ENCODE measurements around the gene SERF1B.
"Not testable (repeated sequence)": the region's sequence is repeated elsewhere in the genome, so short reads cannot be mapped to it uniquely, and the experiment has no call there.

SERF1B gene

GRCh38 chr5:70025106-70025844 is at the start of gene SERF1B:
SERF1B (plus strand) TSS chr5:70025251; CDS start chr5:70025452, 201 bp downstream.
- DNase-seq: not testable (repeated sequence)

GRCh38 chr5:69991713-69992112 is 33.3 kb upstream of the SERF1B start:
- DNase-seq: not testable (repeated sequence)

GRCh38 chr5:69995535-69995934 is 29.5 kb upstream of the SERF1B start:
- not testable (repeated sequence) for DNase-seq

GRCh38 chr5:70020660-70021059 is 4.4 kb upstream of the SERF1B start:
- not testable (repeated sequence) for DNase-seq

GRCh38 chr5:70025845-70026145 is 744 bp downstream of the SERF1B start:
- DNase-seq: not testable (repeated sequence)

GRCh38 chr5:70031204-70031603 is 6.2 kb downstream of the SERF1B start:
- DNase-seq: not testable (repeated sequence)

- not testable (repeated sequence) for DNase-seq
These were observed 16.4 kb downstream of the SERF1B start for GRCh38 chr5:70041411-70041810.

GRCh38 chr5:70049790-70050142 is 24.7 kb downstream of the SERF1B start:
- DNase-seq: not testable (repeated sequence)

- not testable (repeated sequence) for DNase-seq
These were observed 31.4 kb downstream of the SERF1B start for GRCh38 chr5:70056289-70056942.

- not testable (repeated sequence) for DNase-seq
These were observed 32.1 kb downstream of the SERF1B start for GRCh38 chr5:70057140-70057539.

GRCh38 chr5:70077632-70078031 is 52.6 kb downstream of the SERF1B start:
- not testable (repeated sequence) for DNase-seq

GRCh38 chr5:70088907-70089464 is 63.9 kb downstream of the SERF1B start:
- DNase-seq: not testable (repeated sequence)

GRCh38 chr5:70091776-70092175 is 66.7 kb downstream of the SERF1B start:
- DNase-seq: not testable (repeated sequence)
